MCF 10A (cell line): ENCODE data around the gene ZC3H12C. TPM values are rescaled to one million over a fixed set of nuclear protein-coding genes. Genes with fewer than 3 reads are reported as not detected.

Experiments used
- BruUV-seq: library from RNA; stranded (reverse); fragments of 400-500 nt; replicated peaks from 2 replicates; lab custom pipeline; 2021; lab: Mats Ljungman, UMichigan
- CTCF ChIA-PET: fragments of 300-600 bp; sonication (Branson Sonifier 250); formaldehyde crosslinking; extraction: SDS; loops from one replicate; lab custom pipeline; 2021; ENCODE audit warnings: antibody characterized with exemption, inconsistent platforms; lab: Yijun Ruan, JAX
- POLR2A ChIA-PET: fragments of 300-600, 350-650 bp; sonication (Branson Sonifier 250); formaldehyde crosslinking; extraction: SDS; loops from one replicate; lab custom pipeline; 2020; ENCODE audit warnings: antibody characterized with exemption, inconsistent platforms; lab: Yijun Ruan, JAX
- DNase-seq: peaks from one replicate; pipeline ENCODE4 v3.0.0-alpha.2; 2018; ENCODE audit not compliant: unreplicated experiment
- H3K27ac Mint-ChIP-seq: one replicate; pipeline ENCODE4 v1.8.0; 2022; ENCODE audit warnings: mild to moderate bottlenecking, low read depth, mixed read lengths; ENCODE audit not compliant: unreplicated experiment
- H3K27me3 Mint-ChIP-seq: one replicate; pipeline ENCODE4 v1.8.0; 2022; ENCODE audit warnings: mixed read lengths; ENCODE audit not compliant: insufficient read depth, unreplicated experiment
- H3K36me3 Mint-ChIP-seq: one replicate; pipeline ENCODE4 v1.8.0; 2022; ENCODE audit warnings: mild to moderate bottlenecking, moderate library complexity, mixed read lengths; ENCODE audit not compliant: insufficient read depth, unreplicated experiment
- H3K4me1 Mint-ChIP-seq: one replicate; pipeline ENCODE4 v1.8.0; 2022; ENCODE audit warnings: mixed read lengths; ENCODE audit not compliant: insufficient read depth, unreplicated experiment
- H3K4me3 Mint-ChIP-seq: one replicate; pipeline ENCODE4 v1.8.0; 2022; ENCODE audit warnings: mild to moderate bottlenecking, moderate library complexity, mixed read lengths; ENCODE audit not compliant: unreplicated experiment
- H3K9me3 Mint-ChIP-seq: one replicate; pipeline ENCODE4 v1.8.0; 2022; ENCODE audit warnings: mixed read lengths; ENCODE audit not compliant: unreplicated experiment
- intact Hi-C: fragments of 100-400 bp; cut with micrococcal nuclease; formaldehyde crosslinking; loops from 2 replicates; pipeline ENCODE4 v1.14.1; 2022
- total RNA-seq: library from RNA; stranded (reverse); gene quantifications from 2 replicates; pipeline ENCODE4 v1.2.3, GENCODE V29; 2022
- TF ChIP-seq, protein P1 (sequence below): fragments of 200-600 bp; IDR thresholded peaks from one replicate; pipeline ENCODE4 v1.8.0; 2022; ENCODE audit warnings: antibody characterized with exemption, mild to moderate bottlenecking; ENCODE audit not compliant: unreplicated experiment

The ZC3H12C gene
- total RNA-seq, 1 experiment from 2014 or later: 37.7 TPM

DNA sequence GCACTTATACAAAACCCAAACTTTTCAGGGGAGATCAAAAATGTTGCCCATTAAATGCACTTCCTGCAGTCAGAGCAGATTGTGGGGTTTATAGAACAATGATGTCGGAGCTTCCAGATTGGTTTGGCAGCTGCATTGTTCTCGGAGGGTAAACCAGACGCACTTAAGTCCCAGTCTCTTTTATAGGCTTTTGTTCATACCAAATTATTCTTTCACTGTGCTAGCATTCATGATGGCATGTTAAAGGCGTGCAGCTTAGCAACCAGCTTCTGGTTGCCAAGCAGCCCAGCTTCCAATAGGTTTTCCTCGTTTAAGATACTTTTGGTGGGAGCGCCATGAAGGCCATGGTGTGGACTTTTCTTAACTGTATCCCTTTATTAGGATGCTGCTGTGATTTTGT, 40.9 kb downstream of the ZC3H12C start:
- POLR2A ChIA-PET: interaction anchor here (0.8 to 1.4 kb wide), 4 partner anchors 15 to 62 kb away, joined by 3 to 5 read pairs (median 3); no protein-coding TSS in a partner anchor
- intact Hi-C loops: no loop called here
- H3K36me3 Mint-ChIP-seq: peaks cover 39% of the 10 kb centered on the region
- no TSS peak for BruUV-seq
- no peaks in the 10 kb centered on the region for H3K27me3 Mint-ChIP-seq
- peaks cover 19% of the 10 kb centered on the region for H3K4me1 Mint-ChIP-seq
- CTCF ChIA-PET: interaction anchor here (0.6 kb wide), 1 partner anchor 159 kb away, joined by 3 read pairs; no protein-coding TSS in a partner anchor
- no peaks in the 10 kb centered on the region for H3K9me3 Mint-ChIP-seq
- H3K27ac Mint-ChIP-seq: peak overlapping the region; percentile 35
- no peak for DNase-seq
- no peak overlapping the region for H3K4me3 Mint-ChIP-seq
- TF ChIP-seq, protein P1, sequence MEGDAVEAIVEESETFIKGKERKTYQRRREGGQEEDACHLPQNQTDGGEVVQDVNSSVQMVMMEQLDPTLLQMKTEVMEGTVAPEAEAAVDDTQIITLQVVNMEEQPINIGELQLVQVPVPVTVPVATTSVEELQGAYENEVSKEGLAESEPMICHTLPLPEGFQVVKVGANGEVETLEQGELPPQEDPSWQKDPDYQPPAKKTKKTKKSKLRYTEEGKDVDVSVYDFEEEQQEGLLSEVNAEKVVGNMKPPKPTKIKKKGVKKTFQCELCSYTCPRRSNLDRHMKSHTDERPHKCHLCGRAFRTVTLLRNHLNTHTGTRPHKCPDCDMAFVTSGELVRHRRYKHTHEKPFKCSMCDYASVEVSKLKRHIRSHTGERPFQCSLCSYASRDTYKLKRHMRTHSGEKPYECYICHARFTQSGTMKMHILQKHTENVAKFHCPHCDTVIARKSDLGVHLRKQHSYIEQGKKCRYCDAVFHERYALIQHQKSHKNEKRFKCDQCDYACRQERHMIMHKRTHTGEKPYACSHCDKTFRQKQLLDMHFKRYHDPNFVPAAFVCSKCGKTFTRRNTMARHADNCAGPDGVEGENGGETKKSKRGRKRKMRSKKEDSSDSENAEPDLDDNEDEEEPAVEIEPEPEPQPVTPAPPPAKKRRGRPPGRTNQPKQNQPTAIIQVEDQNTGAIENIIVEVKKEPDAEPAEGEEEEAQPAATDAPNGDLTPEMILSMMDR: no peak

- H3K27ac Mint-ChIP-seq: no peak overlapping the region
- H3K27me3 Mint-ChIP-seq: no peaks in the 10 kb centered on the region
- intact Hi-C loops: no loop called here
- H3K4me3 Mint-ChIP-seq: no peak overlapping the region
- ChIA-PET POLR2A (interaction anchor here (0.6 to 3.6 kb wide), 12 partner anchors 10 to 58 kb away, joined by 3 to 22 read pairs (median 4); partner anchors contain the start of gene ZC3H12C), CTCF (interaction anchor here (0.6 kb wide), 1 partner anchor 39 kb away, joined by 4 read pairs; no protein-coding TSS in a partner anchor)
- BruUV-seq: no TSS peak
- no peaks in the 10 kb centered on the region for H3K9me3 Mint-ChIP-seq
- H3K4me1 Mint-ChIP-seq: peaks cover 18% of the 10 kb centered on the region
- TF ChIP-seq, protein P1: no peak
- peak; percentile 31 for DNase-seq
- H3K36me3 Mint-ChIP-seq: peaks cover 66% of the 10 kb centered on the region
These were observed 48.6 kb downstream of the ZC3H12C start for GRCh38 chr11:110141812-110142211.

DNA sequence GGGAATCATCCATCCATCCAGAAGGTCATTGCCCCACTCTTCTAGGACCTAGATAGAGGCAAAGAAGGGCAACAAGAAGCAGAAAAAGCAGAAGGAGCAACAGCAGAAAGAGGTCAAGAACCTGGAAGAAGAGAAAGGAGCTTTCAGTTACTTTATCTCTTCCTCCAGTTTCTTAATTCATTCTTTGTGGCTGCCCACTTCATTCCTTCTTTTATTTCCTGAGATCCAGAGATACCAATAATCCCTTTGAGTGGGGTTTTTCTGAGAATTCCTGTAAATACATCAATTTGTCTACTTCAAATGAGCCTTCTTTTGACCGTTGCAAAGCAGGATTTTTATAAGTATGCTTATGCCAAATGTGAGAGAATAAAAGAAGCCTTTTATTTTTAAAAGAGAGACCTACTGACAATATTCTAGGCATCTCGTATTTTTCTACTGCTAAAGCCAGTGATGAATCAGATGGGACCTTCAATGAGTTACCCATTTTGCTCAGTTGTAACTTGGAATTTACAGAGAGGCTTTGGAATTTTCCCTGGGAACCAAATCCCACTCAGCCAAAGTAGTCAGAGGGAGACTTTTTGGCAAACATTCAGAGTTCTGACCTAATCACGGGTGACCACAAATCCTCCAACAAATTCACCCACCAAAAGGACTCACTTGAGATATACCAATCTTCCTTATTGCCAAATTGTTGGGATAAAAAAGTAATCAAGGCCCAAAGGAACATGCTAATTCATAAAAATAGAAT, 54.9 kb downstream of the ZC3H12C start:
- H3K36me3 Mint-ChIP-seq: peaks cover 55% of the 10 kb centered on the region
- CTCF ChIA-PET: interaction anchor here (0.8 to 1.4 kb wide), 2 partner anchors 10 to 44 kb away, joined by 3 to 5 read pairs; no protein-coding TSS in a partner anchor
- intact Hi-C loops: no loop called here

More for the DNA sequence above, 54.9 kb downstream of the ZC3H12C start:
- DNase-seq: peak; percentile 25
- Mint-ChIP-seq H3K27ac (peak overlapping the region; percentile 50), H3K27me3 (no peaks in the 10 kb centered on the region), H3K9me3 (no peaks in the 10 kb centered on the region), H3K4me3 (no peak overlapping the region), H3K4me1 (peaks cover 51% of the 10 kb centered on the region)
- TF ChIP-seq, protein P1: no peak
- POLR2A ChIA-PET: interaction anchor here (1.2 to 2.1 kb wide), 7 partner anchors 12 to 52 kb away, joined by 3 to 8 read pairs (median 4); no protein-coding TSS in a partner anchor
- BruUV-seq: TSS peak; percentile 40
